HCT116 (cell line): ENCODE data around the gene ADCYAP1.

Source experiments
- CEBPB ChIP-seq: IDR thresholded peaks from 2 replicates; pipeline ENCODE4 v1.6.1; 2012; ENCODE audit warnings: low read depth
- CTCF ChIP-seq, 3 experiments: fragments of 200-600 bp in 1 of 3; sonication (generic) in 1 of 3; IDR thresholded peaks in 2 of 3; conservative IDR thresholded peaks in 1 of 3; 2 replicates each; pipeline ENCODE4 v1.5.1; 2012 to 2017; ENCODE audit warnings: low read depth in 2 of 3, low read length in 2 of 3, antibody characterized with exemption in 1 of 3, borderline replicate concordance in 1 of 3, control low read depth in 1 of 3, mild to moderate bottlenecking in 1 of 3, mixed read lengths in 1 of 3, mixed run types in 1 of 3, moderate library complexity in 1 of 3; ENCODE audit not compliant: insufficient read depth in 1 of 3
- EGR1 ChIP-seq: IDR thresholded peaks from 2 replicates; pipeline ENCODE4 v1.6.1; 2012; ENCODE audit warnings: low read depth
- ELF1 ChIP-seq: IDR thresholded peaks from 2 replicates; pipeline ENCODE4 v1.6.1; 2012; ENCODE audit warnings: low read depth, borderline replicate concordance
- EZH2phosphoT487 ChIP-seq: fragments of 200-600 bp; IDR thresholded peaks from 2 replicates; pipeline ENCODE4 v1.6.1; 2018; ENCODE audit warnings: antibody characterized with exemption, borderline replicate concordance
- POLR2A ChIP-seq: IDR thresholded peaks from 2 replicates; pipeline ENCODE4 v1.7.0; 2011; ENCODE audit warnings: borderline replicate concordance; ENCODE audit not compliant: insufficient read depth, insufficient read length; ENCODE audit errors: extremely low read depth
- POLR2AphosphoS5 ChIP-seq: IDR thresholded peaks from 2 replicates; pipeline ENCODE4 v1.6.1; 2011; ENCODE audit warnings: mild to moderate bottlenecking, low read depth, low read length, moderate library complexity
- RAD21 ChIP-seq: IDR thresholded peaks from 2 replicates; pipeline ENCODE4 v1.6.1; 2012; ENCODE audit warnings: low read depth, mild to moderate bottlenecking
- SP1 ChIP-seq: IDR thresholded peaks from 2 replicates; pipeline ENCODE4 v1.6.1; 2012; ENCODE audit warnings: low read depth
- SRF ChIP-seq: IDR thresholded peaks from 2 replicates; pipeline ENCODE4 v1.6.1; 2012; ENCODE audit warnings: low read depth

GRCh38 chr18:896315-896714 lies 8.4 kb upstream of the ADCYAP1 start:
- TF ChIP-seq EZH2phosphoT487 (no peak), POLR2A (no peak), SP1 (no peak), CEBPB (no peak), CTCF (IDR thresholded peaks at IDR 0.05 in 2 of 3, conservative IDR thresholded peaks at IDR 0.05 in 1 of 3; ENCODE audit: borderline replicate concordance in 1 of 3, insufficient read depth in 1 of 3, low read depth in 2 of 3, low read length in 2 of 3) (no peak), SRF (no peak), POLR2AphosphoS5 (no peak), ELF1 (no peak), RAD21 (no peak), EGR1 (no peak)
